ENCODE results near the gene OSBPL5. TPM values are rescaled to one million over a fixed set of nuclear protein-coding genes. Genes with fewer than 3 reads are reported as not detected.

OSBPL5 gene
- total RNA-seq, 1 experiment from 2014 or later = 21.1 TPM

DNA sequence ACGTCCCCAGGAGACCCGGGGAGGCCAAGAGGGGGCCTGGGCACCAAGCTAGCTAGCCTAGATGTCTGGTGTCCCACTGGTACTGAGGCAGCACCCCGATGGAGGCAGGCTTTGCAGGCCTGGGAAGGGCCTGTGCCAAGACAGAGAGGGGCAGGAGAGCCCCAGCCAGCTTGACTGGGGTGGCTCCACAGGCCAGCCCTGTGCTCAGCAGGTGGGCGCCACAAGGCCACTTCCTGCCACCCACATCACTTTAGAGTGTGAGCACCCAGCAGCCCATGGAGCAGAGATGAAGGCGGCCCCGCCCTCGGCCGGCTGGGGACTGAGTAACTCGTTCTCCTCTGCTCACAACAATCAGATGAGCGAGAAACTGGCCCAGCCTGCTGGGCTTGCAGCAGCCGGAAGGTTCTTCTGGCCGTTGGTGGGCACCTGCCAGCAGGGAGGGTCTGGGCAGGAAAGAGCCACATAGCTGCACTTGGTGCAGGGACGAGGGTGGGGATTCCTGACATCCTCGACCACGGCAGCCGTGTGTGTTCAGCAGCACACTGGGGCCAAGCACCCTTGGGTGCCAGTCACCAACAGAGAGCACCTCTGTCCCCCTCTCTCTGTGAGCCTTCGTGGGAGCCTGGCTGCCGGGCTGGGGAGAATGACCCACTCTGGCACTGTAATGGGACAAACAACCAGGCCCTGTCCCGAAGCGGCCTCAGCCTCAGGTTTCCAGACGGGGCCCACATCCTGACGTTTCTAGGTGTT lies 7.6 kb downstream of the OSBPL5 start:
- no peaks in the 10 kb centered on the region for H3K36me3 ChIP-seq (replicated peaks; ENCODE audit: control insufficient read depth, insufficient read depth, low read length)
- peak; percentile 40 for DNase-seq
- H3K27me3 ChIP-seq (ENCODE audit: control insufficient read depth, insufficient read depth, low read length) = no peaks in the 10 kb centered on the region
- no peak overlapping the region for H3K4me3 ChIP-seq (ENCODE audit: insufficient read depth, low read depth, low read length)

DNA sequence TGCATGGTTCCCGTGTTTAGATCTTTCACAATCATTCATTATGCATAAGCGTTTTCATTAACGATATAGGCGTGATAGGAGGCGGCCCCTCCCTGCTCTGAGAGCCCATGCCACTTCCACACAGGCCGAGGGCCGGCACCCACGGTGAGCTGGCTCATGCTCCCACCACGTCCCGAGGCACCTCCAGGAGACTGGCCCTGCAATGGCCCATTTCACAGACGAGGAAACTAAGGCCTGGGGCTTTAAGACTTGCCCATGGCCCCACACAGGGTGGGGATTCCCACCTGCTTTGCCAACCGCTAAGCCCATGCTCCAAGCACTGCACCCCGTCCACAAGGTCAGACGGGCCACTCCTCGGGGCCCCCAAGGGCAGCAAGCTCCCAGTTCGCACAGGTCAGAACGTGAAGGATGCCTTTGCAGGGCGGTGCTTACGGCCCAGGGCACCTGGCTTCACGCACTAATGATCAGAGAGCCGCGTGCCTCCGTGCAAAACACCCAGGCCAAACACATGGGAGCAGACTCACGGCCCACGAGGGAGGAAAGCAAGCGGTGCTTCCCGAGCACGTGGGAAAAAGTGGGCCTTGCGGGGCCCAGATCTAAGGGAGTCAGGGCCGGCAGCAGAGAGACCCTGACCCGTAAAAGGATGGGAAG lies 8.3 kb downstream of the OSBPL5 start:
- peak; percentile 29 for DNase-seq
- H3K4me3 ChIP-seq (ENCODE audit: insufficient read depth, low read depth, low read length) = no peak overlapping the region
- no peaks in the 10 kb centered on the region for H3K36me3 ChIP-seq (replicated peaks; ENCODE audit: control insufficient read depth, insufficient read depth, low read length)
- H3K27me3 ChIP-seq (ENCODE audit: control insufficient read depth, insufficient read depth, low read length) = no peaks in the 10 kb centered on the region

DNA sequence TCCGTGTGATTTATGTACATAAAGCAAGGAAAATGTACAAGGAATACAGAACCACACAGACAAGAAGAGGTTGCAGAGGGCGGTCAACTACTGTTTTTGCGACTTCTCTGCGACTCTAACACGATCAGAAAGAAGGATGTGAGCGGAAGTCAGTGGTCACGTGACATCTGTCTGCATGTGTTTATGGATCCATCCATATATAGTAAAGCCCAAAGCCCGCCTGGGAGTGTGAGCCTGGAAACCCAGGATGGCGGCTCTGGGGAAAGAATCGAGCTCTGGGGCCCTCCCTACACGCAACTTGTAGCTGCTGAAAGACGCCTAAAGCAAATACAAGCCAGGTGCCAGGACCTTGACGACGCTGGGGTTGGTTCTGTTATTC lies 8.8 kb downstream of the OSBPL5 start:
- Histone ChIP-seq H3K4me3 (ENCODE audit: insufficient read depth, low read depth, low read length) (no peak overlapping the region), H3K36me3 (replicated peaks; ENCODE audit: control insufficient read depth, insufficient read depth, low read length) (no peaks in the 10 kb centered on the region), H3K27me3 (ENCODE audit: control insufficient read depth, insufficient read depth, low read length) (no peaks in the 10 kb centered on the region)
- peak; percentile 39 for DNase-seq

- no peaks in the 10 kb centered on the region for H3K27me3 ChIP-seq (ENCODE audit: control insufficient read depth, insufficient read depth, low read length)
Observed at GRCh38 chr11:3155691-3156258, 9.3 kb downstream of the OSBPL5 start.

DNA sequence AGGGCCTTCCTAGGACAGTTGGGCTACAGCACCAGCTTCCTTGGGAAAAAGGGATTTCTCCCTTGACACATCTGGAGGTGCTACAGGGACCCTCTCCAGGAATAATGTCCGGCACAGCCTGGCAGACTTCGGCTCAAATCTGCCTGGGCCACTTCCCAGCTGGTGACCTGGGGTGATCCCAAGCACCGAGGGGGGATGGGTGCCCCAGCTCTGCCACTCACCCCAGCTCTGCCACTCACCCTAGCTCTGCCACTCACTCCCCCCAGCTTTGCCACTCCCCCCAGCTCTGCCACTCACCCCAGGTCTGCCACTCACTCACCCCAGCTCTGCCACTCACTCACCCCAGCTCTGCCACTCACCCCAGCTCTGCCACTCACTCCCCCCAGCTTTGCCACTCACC lies 9.9 kb downstream of the OSBPL5 start:
- no peaks in the 10 kb centered on the region for H3K27me3 ChIP-seq (ENCODE audit: control insufficient read depth, insufficient read depth, low read length)
- DNase-seq = peak; percentile 40
- no peak overlapping the region for H3K4me3 ChIP-seq (ENCODE audit: insufficient read depth, low read depth, low read length)
- no peaks in the 10 kb centered on the region for H3K36me3 ChIP-seq (replicated peaks; ENCODE audit: control insufficient read depth, insufficient read depth, low read length)

More at GRCh38 chr11:3155691-3156258, 9.3 kb downstream of the OSBPL5 start:
- no peaks in the 10 kb centered on the region for H3K36me3 ChIP-seq (replicated peaks; ENCODE audit: control insufficient read depth, insufficient read depth, low read length)
- no peak overlapping the region for H3K4me3 ChIP-seq (ENCODE audit: insufficient read depth, low read depth, low read length)
- peak; percentile 60 for DNase-seq

GRCh38 chr11:3154001-3154599 lies 11.0 kb downstream of the OSBPL5 start:
- Histone ChIP-seq H3K4me3 (ENCODE audit: insufficient read depth, low read depth, low read length) (no peak overlapping the region), H3K36me3 (replicated peaks; ENCODE audit: control insufficient read depth, insufficient read depth, low read length) (no peaks in the 10 kb centered on the region), H3K27me3 (ENCODE audit: control insufficient read depth, insufficient read depth, low read length) (no peaks in the 10 kb centered on the region)
- DNase-seq = no peak

DNA sequence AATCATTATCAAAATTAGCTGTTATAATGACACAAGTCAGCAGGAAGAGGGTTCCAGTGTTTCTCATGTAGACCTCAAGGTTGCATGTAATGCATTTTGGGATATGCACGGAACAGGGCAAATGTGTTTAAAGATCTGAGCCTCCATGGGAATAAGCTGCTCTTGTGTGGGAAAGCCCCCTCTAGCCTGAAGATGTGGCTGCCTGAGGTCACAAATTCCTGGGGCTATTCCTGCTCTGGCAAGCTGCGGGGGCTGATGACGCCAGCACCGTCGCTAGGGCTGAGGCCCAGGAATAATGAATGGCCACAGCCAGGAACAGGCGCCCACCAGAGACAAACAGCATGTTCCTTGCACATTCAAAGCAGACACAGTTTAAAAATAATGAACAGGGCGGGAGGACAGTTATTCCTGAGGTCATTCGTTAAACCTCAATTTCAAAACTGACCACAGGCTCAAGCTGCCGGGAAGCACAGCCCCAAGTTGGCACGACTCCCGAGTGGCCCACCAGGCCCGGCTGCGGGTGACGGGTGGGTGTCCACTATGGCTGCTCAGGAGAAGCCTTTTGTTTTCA lies 11.7 kb downstream of the OSBPL5 start:
- no peak for DNase-seq
- Histone ChIP-seq H3K4me3 (ENCODE audit: insufficient read depth, low read depth, low read length) (no peak overlapping the region), H3K27me3 (ENCODE audit: control insufficient read depth, insufficient read depth, low read length) (no peaks in the 10 kb centered on the region), H3K36me3 (replicated peaks; ENCODE audit: control insufficient read depth, insufficient read depth, low read length) (no peaks in the 10 kb centered on the region)

DNA sequence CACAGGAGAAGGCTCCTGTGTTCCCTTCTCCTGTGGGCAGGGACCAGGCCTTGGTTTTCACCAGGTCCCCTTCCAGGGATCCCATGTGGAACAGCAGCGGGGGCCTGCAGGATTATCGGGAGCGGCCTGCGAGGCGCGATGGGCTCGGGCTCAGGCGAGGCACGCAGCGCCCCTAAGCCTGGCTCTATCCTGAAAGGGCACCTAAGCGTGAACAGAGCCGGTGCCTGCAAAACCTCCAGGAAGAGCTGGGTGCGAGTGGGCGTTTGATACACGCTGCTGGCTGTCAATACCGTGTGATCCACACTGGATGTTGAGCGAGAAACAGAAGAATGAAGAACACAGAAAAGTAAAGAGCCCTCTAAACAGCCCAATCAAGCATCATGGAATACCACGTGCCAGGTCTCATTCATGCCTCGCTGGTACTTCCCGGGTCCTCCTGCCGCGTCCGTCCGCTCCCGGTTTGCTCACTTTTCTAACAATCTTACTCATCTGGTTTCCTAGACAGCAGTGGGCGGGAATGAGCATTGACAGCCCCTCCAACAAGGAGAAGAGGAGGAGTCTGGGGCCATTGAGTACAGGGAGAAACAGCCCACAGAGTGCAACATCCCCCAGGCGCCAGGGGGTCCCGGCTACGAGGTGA lies 12.5 kb downstream of the OSBPL5 start:
- H3K4me3 ChIP-seq (ENCODE audit: insufficient read depth, low read depth, low read length) = no peak overlapping the region
- DNase-seq = no peak
- H3K36me3 ChIP-seq (replicated peaks; ENCODE audit: control insufficient read depth, insufficient read depth, low read length) = no peaks in the 10 kb centered on the region
- no peaks in the 10 kb centered on the region for H3K27me3 ChIP-seq (ENCODE audit: control insufficient read depth, insufficient read depth, low read length)

DNA sequence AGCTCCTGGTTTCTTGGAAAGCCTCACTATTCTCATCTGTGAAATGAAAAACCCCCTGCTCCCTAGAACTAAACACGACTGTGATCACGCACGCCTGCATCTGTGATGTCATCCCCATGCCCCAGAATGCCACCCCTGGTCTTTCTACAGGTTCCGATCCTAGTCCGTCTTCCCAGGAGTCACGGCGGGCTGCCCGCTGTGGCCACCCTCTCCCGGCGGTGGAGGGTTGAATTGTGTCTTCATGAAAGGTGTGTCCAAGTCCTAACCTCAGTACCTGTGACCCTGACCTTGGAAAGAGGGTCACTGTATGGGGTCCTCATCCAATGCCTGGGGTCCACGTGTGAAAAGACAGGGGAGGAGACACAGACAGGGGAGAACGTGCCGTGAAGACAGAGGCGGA lies 14.4 kb downstream of the OSBPL5 start:
- Histone ChIP-seq H3K27me3 (ENCODE audit: control insufficient read depth, insufficient read depth, low read length) (no peaks in the 10 kb centered on the region), H3K4me3 (ENCODE audit: insufficient read depth, low read depth, low read length) (no peak overlapping the region), H3K36me3 (replicated peaks; ENCODE audit: control insufficient read depth, insufficient read depth, low read length) (no peaks in the 10 kb centered on the region)
- no peak for DNase-seq

DNA sequence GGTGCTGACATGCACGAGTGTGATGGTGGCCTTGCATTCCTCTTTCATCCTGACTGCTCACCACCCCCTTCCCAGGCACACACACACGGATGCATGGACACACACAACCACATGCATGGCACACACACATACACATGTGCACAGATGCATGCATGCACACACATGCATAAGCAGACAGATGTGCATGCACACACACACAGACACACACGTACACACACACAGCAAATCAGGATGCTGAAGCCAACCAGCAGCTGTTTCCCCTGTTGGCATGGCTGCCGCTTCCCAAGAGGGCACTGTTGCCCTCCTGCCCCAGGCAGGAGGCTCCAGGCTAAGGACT lies 15.3 kb downstream of the OSBPL5 start:
- Histone ChIP-seq H3K36me3 (replicated peaks; ENCODE audit: control insufficient read depth, insufficient read depth, low read length) (no peaks in the 10 kb centered on the region), H3K4me3 (ENCODE audit: insufficient read depth, low read depth, low read length) (no peak overlapping the region), H3K27me3 (ENCODE audit: control insufficient read depth, insufficient read depth, low read length) (no peaks in the 10 kb centered on the region)
- DNase-seq = no peak

GRCh38 chr11:3148990-3149851 lies 15.9 kb downstream of the OSBPL5 start:
- Histone ChIP-seq H3K27me3 (ENCODE audit: control insufficient read depth, insufficient read depth, low read length) (no peaks in the 10 kb centered on the region), H3K4me3 (ENCODE audit: insufficient read depth, low read depth, low read length) (no peak overlapping the region), H3K36me3 (replicated peaks; ENCODE audit: control insufficient read depth, insufficient read depth, low read length) (no peaks in the 10 kb centered on the region)
- DNase-seq = no peak

- no peak overlapping the region for H3K4me3 ChIP-seq (ENCODE audit: insufficient read depth, low read depth, low read length)
- no peaks in the 10 kb centered on the region for H3K27me3 ChIP-seq (ENCODE audit: control insufficient read depth, insufficient read depth, low read length)
- no peak for DNase-seq
- no peaks in the 10 kb centered on the region for H3K36me3 ChIP-seq (replicated peaks; ENCODE audit: control insufficient read depth, insufficient read depth, low read length)
Observed at GRCh38 chr11:3148255-3148989, 16.7 kb downstream of the OSBPL5 start.

- DNase-seq = peak; percentile 65
- no peak overlapping the region for H3K4me3 ChIP-seq (ENCODE audit: insufficient read depth, low read depth, low read length)
- no peaks in the 10 kb centered on the region for H3K36me3 ChIP-seq (replicated peaks; ENCODE audit: control insufficient read depth, insufficient read depth, low read length)
- no peaks in the 10 kb centered on the region for H3K27me3 ChIP-seq (ENCODE audit: control insufficient read depth, insufficient read depth, low read length)
Observed at GRCh38 chr11:3147626-3148025, 17.5 kb downstream of the OSBPL5 start.
